Mesenteric fat pad (tissue), 1 donor: ENCODE data around the gene NOMO2. TPM values are rescaled to one million over a fixed set of nuclear protein-coding genes. Genes with fewer than 3 reads are reported as not detected.
"Not testable (repeated sequence)": the region's sequence is repeated elsewhere in the genome, so short reads cannot be mapped to it uniquely, and the experiment has no call there.

Source experiments
- DNase-seq: peaks from one replicate; pipeline ENCODE4 v3.0.0-alpha.2; 2020; ENCODE audit warnings: low spot score
- long read RNA-seq: library from polyadenylated mRNA; unstranded; transcript quantifications from one replicate; pipeline ENCODE4 v2.0.0, GENCODE V29; 2020
- total RNA-seq: library from RNA; stranded (reverse); fragmentation: NEBNext Ultra II Directional; extraction: Animal tissue kit (Norgen Biotek cat#: 25700); gene quantifications from one replicate; pipeline ENCODE4 v1.2.1, GENCODE V29; 2021
- donor health status: DM: yes; HTN: yes; CAD: no.

The NOMO2 gene
- 123 TPM for total RNA-seq
- long read RNA-seq, full-length matches to known transcripts, result 4 of 43 reads
- long read RNA-seq, partial matches to known transcripts, result 30 of 43 reads
- long read RNA-seq, other reads (novel, unspliced or antisense), result 9 of 43 reads

GRCh38 chr16:18561727-18562314, at the start of gene NOMO2:
NOMO2 (minus strand) TSS chr16:18562097; CDS start chr16:18562040, 57 bp downstream.
- peak; percentile 96 for DNase-seq

- DNase-seq, result not testable (repeated sequence)
Measured at GRCh38 chr16:18610147-18610803, 48.4 kb upstream of the NOMO2 start.

- DNase-seq, result not testable (repeated sequence)
Measured at GRCh38 chr16:18608271-18608670, 46.4 kb upstream of the NOMO2 start.

- not testable (repeated sequence) for DNase-seq
Measured at GRCh38 chr16:18603572-18604246, 41.8 kb upstream of the NOMO2 start.

GRCh38 chr16:18598582-18598981, 36.7 kb upstream of the NOMO2 start:
- DNase-seq, result not testable (repeated sequence)

- not testable (repeated sequence) for DNase-seq
Measured at GRCh38 chr16:18597734-18598133, 35.8 kb upstream of the NOMO2 start.

- DNase-seq, result not testable (repeated sequence)
Measured at GRCh38 chr16:18597319-18597718, 35.4 kb upstream of the NOMO2 start.

GRCh38 chr16:18595796-18596195, 33.9 kb upstream of the NOMO2 start:
- not testable (repeated sequence) for DNase-seq

- not testable (repeated sequence) for DNase-seq
Measured at GRCh38 chr16:18594880-18595279, 33.0 kb upstream of the NOMO2 start.

GRCh38 chr16:18593904-18594303, 32.0 kb upstream of the NOMO2 start:
- not testable (repeated sequence) for DNase-seq

GRCh38 chr16:18592982-18593381, 31.1 kb upstream of the NOMO2 start:
- not testable (repeated sequence) for DNase-seq

GRCh38 chr16:18591908-18592307, 30.0 kb upstream of the NOMO2 start:
- DNase-seq, result not testable (repeated sequence)

GRCh38 chr16:18591441-18591840, 29.5 kb upstream of the NOMO2 start:
- DNase-seq, result not testable (repeated sequence)

- DNase-seq, result not testable (repeated sequence)
Measured at GRCh38 chr16:18589806-18590205, 27.9 kb upstream of the NOMO2 start.

- DNase-seq, result not testable (repeated sequence)
Measured at GRCh38 chr16:18586560-18587540, 25.0 kb upstream of the NOMO2 start.

- not testable (repeated sequence) for DNase-seq
Measured at GRCh38 chr16:18585789-18586188, 23.9 kb upstream of the NOMO2 start.

GRCh38 chr16:18582902-18583301, 21.0 kb upstream of the NOMO2 start:
- no peak for DNase-seq

- DNase-seq, result not testable (repeated sequence)
Measured at GRCh38 chr16:18580396-18580795, 18.5 kb upstream of the NOMO2 start.

GRCh38 chr16:18579261-18579660, 17.4 kb upstream of the NOMO2 start:
- not testable (repeated sequence) for DNase-seq

GRCh38 chr16:18577942-18578341, 16.0 kb upstream of the NOMO2 start:
- DNase-seq, result not testable (repeated sequence)

GRCh38 chr16:18575945-18576344, 14.0 kb upstream of the NOMO2 start:
- DNase-seq, result not testable (repeated sequence)
